ENCODE results near the gene ADARB2. TPM values are rescaled to one million over a fixed set of nuclear protein-coding genes. Genes with fewer than 3 reads are reported as not detected.
A peak's percentile ranks its signal among the peaks of the same experiment; 100 is the strongest.

Gene ADARB2
- total RNA-seq, 6 donors from 2014 or later: 0.69 to 5.2 (median 1.8) TPM

GRCh38 chr10:1738950-1739349, 1.6 kb upstream of the ADARB2 start:
- Histone ChIP-seq H3K4me1 (peaks cover 0 to 15% (median 11%) of the 10 kb centered on the region in 4 donors), H3K27ac (no peak overlapping the region), H3K9me3 (no peaks in the 10 kb centered on the region), H3K27me3 (peaks cover 0 to 31% (median 11%) of the 10 kb centered on the region in 4 donors), H3K4me3 (no peak overlapping the region), H3K36me3 (no peaks in the 10 kb centered on the region)
- ATAC-seq (ENCODE audit: low FRiP score in 2 of 2) (no peak), DNase-seq (no peak)
- TF ChIP-seq POLR2A (IDR thresholded peaks at IDR 0.05) (no peak), CTCF (IDR thresholded peaks at IDR 0.05) (no peak)
- 27 to 28% methylated on average over 4 to 5 of the region's 5 CpGs for WGBS, 2 donors

GRCh38 chr10:1736972-1737221, 428 bp downstream of the ADARB2 start:
- TF ChIP-seq POLR2A (IDR thresholded peaks at IDR 0.05) (no peak), EP300 (IDR thresholded peaks at IDR 0.05) (no peak), POLR2AphosphoS5 (IDR thresholded peaks at IDR 0.05) (no peak), CTCF (IDR thresholded peaks at IDR 0.05) (no peak)
- Histone ChIP-seq H3K36me3 (no peaks in the 10 kb centered on the region), H3K9me3 (no peaks in the 10 kb centered on the region), H3K27me3 (peaks cover 0 to 31% (median 11%) of the 10 kb centered on the region in 4 donors), H3K27ac (peak overlapping the region in 1 of 4 donors; percentile 35), H3K4me1 (peaks cover 0 to 15% (median 11%) of the 10 kb centered on the region in 4 donors), H3K4me3 (peak overlapping the region in 3 of 4 donors; percentile 25 to 41 (median 34))
- ATAC-seq (ENCODE audit: low FRiP score in 2 of 2) (peak in 1 of 2 donors; percentile 39), DNase-seq (no peak)
- WGBS, 2 donors: 7% methylated on average over 16 of the region's 17 CpGs; no CpG with 5 or more reads in 1 of the 2 donors

- Histone ChIP-seq H3K27ac (no peak overlapping the region), H3K36me3 (no peaks in the 10 kb centered on the region), H3K4me3 (peak overlapping the region in 3 of 4 donors; percentile 25 to 41 (median 34)), H3K9me3 (no peaks in the 10 kb centered on the region), H3K4me1 (peaks cover 0 to 15% (median 11%) of the 10 kb centered on the region in 4 donors), H3K27me3 (peaks cover 0 to 31% (median 11%) of the 10 kb centered on the region in 4 donors)
- ATAC-seq (ENCODE audit: low FRiP score in 2 of 2) (no peak), DNase-seq (no peak)
- WGBS, 2 donors: 5 to 6% methylated on average over 19 to 39 of the region's 43 CpGs
- TF ChIP-seq CTCF (IDR thresholded peaks at IDR 0.05): no peak
- TF ChIP-seq POLR2AphosphoS5 (IDR thresholded peaks at IDR 0.05): no peak
- TF ChIP-seq POLR2A (IDR thresholded peaks at IDR 0.05): no peak
- no peak for TF ChIP-seq EP300 (IDR thresholded peaks at IDR 0.05)
These were observed 967 bp downstream of the ADARB2 start for GRCh38 chr10:1736144-1736971.

- 55 to 56% methylated on average over 8 of the region's 8 CpGs for WGBS, 2 donors
- no peaks in the 10 kb centered on the region for H3K9me3 ChIP-seq
- TF ChIP-seq POLR2A (IDR thresholded peaks at IDR 0.05) (no peak), CTCF (IDR thresholded peaks at IDR 0.05) (no peak), POLR2AphosphoS5 (IDR thresholded peaks at IDR 0.05) (no peak), EP300 (IDR thresholded peaks at IDR 0.05) (no peak)
- no peaks in the 10 kb centered on the region for H3K36me3 ChIP-seq
- H3K27ac ChIP-seq: no peak overlapping the region
- no peak for DNase-seq
- ATAC-seq (ENCODE audit: low FRiP score in 2 of 2): no peak
- peaks cover 0 to 15% (median 11%) of the 10 kb centered on the region in 4 donors for H3K4me1 ChIP-seq
- peaks cover 0 to 30% (median 11%) of the 10 kb centered on the region in 4 donors for H3K27me3 ChIP-seq
- H3K4me3 ChIP-seq: peak overlapping the region in 2 of 4 donors; percentile 34 to 41
These were observed 1.8 kb downstream of the ADARB2 start for GRCh38 chr10:1735562-1735961.

GRCh38 chr10:1734288-1734687, 3.0 kb downstream of the ADARB2 start:
- no peak for DNase-seq
- TF ChIP-seq CTCF (IDR thresholded peaks at IDR 0.05): no peak
- no peak for TF ChIP-seq EP300 (IDR thresholded peaks at IDR 0.05)
- TF ChIP-seq POLR2A (IDR thresholded peaks at IDR 0.05): no peak
- TF ChIP-seq POLR2AphosphoS5 (IDR thresholded peaks at IDR 0.05): no peak
- 71 to 79% methylated on average over 3 of the region's 3 CpGs for WGBS, 2 donors
- no peak overlapping the region for H3K4me3 ChIP-seq
- peaks cover 0 to 15% (median 11%) of the 10 kb centered on the region in 4 donors for H3K4me1 ChIP-seq
- no peak for ATAC-seq (ENCODE audit: low FRiP score in 2 of 2)
- no peak overlapping the region for H3K27ac ChIP-seq
- no peaks in the 10 kb centered on the region for H3K9me3 ChIP-seq
- H3K36me3 ChIP-seq: no peaks in the 10 kb centered on the region
- H3K27me3 ChIP-seq: peaks cover 0 to 27% (median 11%) of the 10 kb centered on the region in 4 donors
